ENCODE results near the gene TAF7. TPM values are rescaled to one million over a fixed set of nuclear protein-coding genes. Genes with fewer than 3 reads are reported as not detected.

Gene TAF7
- total RNA-seq, 1 experiment from 2014 or later, result 40.9 TPM

DNA sequence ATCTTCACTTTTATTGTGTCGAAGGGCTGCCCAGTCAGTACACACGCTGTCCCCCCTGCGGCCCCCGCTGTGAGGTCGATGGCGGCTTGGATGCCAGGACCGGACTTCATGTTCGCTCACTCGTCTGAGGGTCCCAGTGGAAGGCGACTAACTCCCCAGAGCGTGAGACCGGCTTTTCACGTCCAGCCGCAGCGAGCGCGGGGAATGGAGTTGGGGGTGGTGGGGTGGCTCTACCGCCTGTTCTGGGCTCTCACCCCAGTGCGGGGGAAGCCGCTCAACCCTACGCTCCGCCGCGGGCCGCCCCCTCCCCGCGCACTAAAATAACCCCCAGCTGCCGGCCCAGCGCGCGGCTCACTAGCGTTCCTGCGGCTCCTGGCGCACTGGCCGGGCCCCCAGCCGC lies 16.8 kb downstream of the TAF7 start, which contains the start of gene SLC25A2:
SLC25A2 (minus strand) TSS at position 294 of the 400 bp plus-strand sequence; CDS start at position 110, 184 bp downstream.
- POLR2A ChIA-PET, result no interaction called here
- RAD21 ChIA-PET (ENCODE audit: low non-redundant PET in 1 of 2, low total read pairs in 2 of 2, uncharacterized antibody in 2 of 2, unreplicated experiment in 2 of 2), result no interaction called here
- no peaks in the 10 kb centered on the region for H3K79me2 ChIP-seq (ENCODE audit: insufficient read depth, low read length)

More for the DNA sequence above, 16.8 kb downstream of the TAF7 start, which contains the start of gene SLC25A2:
- Histone ChIP-seq H3K4me2 (ENCODE audit: low read length) (no peak within 1 kb of the TSS), H3K27me3 (ENCODE audit: insufficient read depth, low read length) (no peaks in the 10 kb centered on the region), H3K9ac (ENCODE audit: low read length) (no peak within 1 kb of the TSS), H2AFZ (ENCODE audit: low read depth, low read length, poor library complexity, severe bottlenecking) (no peak within 1 kb of the TSS), H3K9me2 (ENCODE audit: insufficient read depth) (no peaks in the 10 kb centered on the region), H3K4me1 (ENCODE audit: control insufficient read depth in 1 of 2, insufficient read depth in 2 of 2, low read length in 2 of 2) (no peaks in the 10 kb centered on the region), H3K9me3 (ENCODE audit: control insufficient read depth in 1 of 2, insufficient read depth in 1 of 2, low read depth in 1 of 2, low read length in 2 of 2) (peaks cover 0 to 11% of the 10 kb centered on the region in 2 experiments; a peak in 1 of 4 replicates), H3K27ac (ENCODE audit: low read depth, low read length) (no peak within 1 kb of the TSS), H4K20me1 (ENCODE audit: insufficient read depth) (no peaks in the 10 kb centered on the region), H3K4me3 (replicated peaks in 1 of 2; ENCODE audit: low read depth in 1 of 2, low read length in 2 of 2) (no peak within 1 kb of the TSS), H3K36me3 (ENCODE audit: control insufficient read depth in 1 of 2, insufficient read depth in 2 of 2, low read length in 2 of 2) (no peaks in the 10 kb centered on the region)
- TF ChIP-seq, protein P1, sequence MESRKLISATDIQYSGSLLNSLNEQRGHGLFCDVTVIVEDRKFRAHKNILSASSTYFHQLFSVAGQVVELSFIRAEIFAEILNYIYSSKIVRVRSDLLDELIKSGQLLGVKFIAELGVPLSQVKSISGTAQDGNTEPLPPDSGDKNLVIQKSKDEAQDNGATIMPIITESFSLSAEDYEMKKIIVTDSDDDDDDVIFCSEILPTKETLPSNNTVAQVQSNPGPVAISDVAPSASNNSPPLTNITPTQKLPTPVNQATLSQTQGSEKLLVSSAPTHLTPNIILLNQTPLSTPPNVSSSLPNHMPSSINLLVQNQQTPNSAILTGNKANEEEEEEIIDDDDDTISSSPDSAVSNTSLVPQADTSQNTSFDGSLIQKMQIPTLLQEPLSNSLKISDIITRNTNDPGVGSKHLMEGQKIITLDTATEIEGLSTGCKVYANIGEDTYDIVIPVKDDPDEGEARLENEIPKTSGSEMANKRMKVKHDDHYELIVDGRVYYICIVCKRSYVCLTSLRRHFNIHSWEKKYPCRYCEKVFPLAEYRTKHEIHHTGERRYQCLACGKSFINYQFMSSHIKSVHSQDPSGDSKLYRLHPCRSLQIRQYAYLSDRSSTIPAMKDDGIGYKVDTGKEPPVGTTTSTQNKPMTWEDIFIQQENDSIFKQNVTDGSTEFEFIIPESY (IDR thresholded peaks at IDR 0.05; ENCODE audit: extremely low read depth, insufficient replicate concordance, low read length), result no peak
- TF ChIP-seq, protein P2, sequence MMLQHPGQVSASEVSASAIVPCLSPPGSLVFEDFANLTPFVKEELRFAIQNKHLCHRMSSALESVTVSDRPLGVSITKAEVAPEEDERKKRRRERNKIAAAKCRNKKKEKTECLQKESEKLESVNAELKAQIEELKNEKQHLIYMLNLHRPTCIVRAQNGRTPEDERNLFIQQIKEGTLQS (IDR thresholded peaks at IDR 0.05), result no peak
- no peak for TF ChIP-seq ELF1 (IDR thresholded peaks at IDR 0.05; ENCODE audit: borderline replicate concordance, low read depth)
- no peak for TF ChIP-seq ZNF274 (IDR thresholded peaks at IDR 0.05; ENCODE audit: low read depth, low read length)
- no peak for TF ChIP-seq TCF7L2 (IDR thresholded peaks at IDR 0.05; ENCODE audit: borderline replicate concordance, extremely low read depth, insufficient read depth, insufficient read length)
- TF ChIP-seq ZFX (IDR thresholded peaks at IDR 0.05), result no peak
- no peak for TF ChIP-seq JUND (IDR thresholded peaks at IDR 0.05)
- TF ChIP-seq EGR1 (IDR thresholded peaks at IDR 0.05; ENCODE audit: low read depth), result no peak
- no peak for TF ChIP-seq POLR2A (IDR thresholded peaks at IDR 0.05; ENCODE audit: borderline replicate concordance, extremely low read depth, insufficient read depth, insufficient read length)
- TF ChIP-seq, protein P3, sequence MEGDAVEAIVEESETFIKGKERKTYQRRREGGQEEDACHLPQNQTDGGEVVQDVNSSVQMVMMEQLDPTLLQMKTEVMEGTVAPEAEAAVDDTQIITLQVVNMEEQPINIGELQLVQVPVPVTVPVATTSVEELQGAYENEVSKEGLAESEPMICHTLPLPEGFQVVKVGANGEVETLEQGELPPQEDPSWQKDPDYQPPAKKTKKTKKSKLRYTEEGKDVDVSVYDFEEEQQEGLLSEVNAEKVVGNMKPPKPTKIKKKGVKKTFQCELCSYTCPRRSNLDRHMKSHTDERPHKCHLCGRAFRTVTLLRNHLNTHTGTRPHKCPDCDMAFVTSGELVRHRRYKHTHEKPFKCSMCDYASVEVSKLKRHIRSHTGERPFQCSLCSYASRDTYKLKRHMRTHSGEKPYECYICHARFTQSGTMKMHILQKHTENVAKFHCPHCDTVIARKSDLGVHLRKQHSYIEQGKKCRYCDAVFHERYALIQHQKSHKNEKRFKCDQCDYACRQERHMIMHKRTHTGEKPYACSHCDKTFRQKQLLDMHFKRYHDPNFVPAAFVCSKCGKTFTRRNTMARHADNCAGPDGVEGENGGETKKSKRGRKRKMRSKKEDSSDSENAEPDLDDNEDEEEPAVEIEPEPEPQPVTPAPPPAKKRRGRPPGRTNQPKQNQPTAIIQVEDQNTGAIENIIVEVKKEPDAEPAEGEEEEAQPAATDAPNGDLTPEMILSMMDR (IDR thresholded peaks at IDR 0.05 in 2 of 3, conservative IDR thresholded peaks at IDR 0.05 in 1 of 3; ENCODE audit: borderline replicate concordance in 1 of 3, insufficient read depth in 1 of 3, low read depth in 2 of 3, low read length in 2 of 3), result no peak
- TF ChIP-seq SRF (IDR thresholded peaks at IDR 0.05; ENCODE audit: low read depth), result no peak
- TF ChIP-seq YY1 (IDR thresholded peaks at IDR 0.05; ENCODE audit: extremely low read depth, insufficient replicate concordance, low read depth, low read length), result no peak
- no peak for ATAC-seq
- DNase-seq (ENCODE audit: low read depth, low spot score), result no peak
- BruUV-seq (replicated peaks), result no TSS peak
- intact Hi-C loops (cut with micrococcal nuclease), result no loop called here
- CTCF ChIA-PET, result no interaction called here
